IMR-90 (cell line): Measurements from ENCODE around the gene TBC1D30. TPM values are rescaled to one million over a fixed set of nuclear protein-coding genes. Genes with fewer than 3 reads are reported as not detected.

Experiments used
- ATAC-seq: fragments of 200-7000 bp; cut with Tn5 transposase; 2 replicates; pipeline ENCODE4 v1.9.1; 2020; ENCODE audit warnings: low read depth, mild to moderate bottlenecking, moderate library complexity
- BruUV-seq: library from RNA; stranded (reverse); fragments of 400-500 nt; replicated peaks from 2 replicates; lab custom pipeline; 2021; lab: Mats Ljungman, UMichigan
- CTCF ChIA-PET: fragments of 300-600 bp; formaldehyde crosslinking; extraction: SDS; loops from one replicate; lab custom pipeline; 2021; ENCODE audit warnings: antibody characterized with exemption; lab: Yijun Ruan, JAX
- POLR2A ChIA-PET: fragments of 300-600 bp; sonication (Branson Sonifier 250); formaldehyde crosslinking; loops from one replicate; lab custom pipeline; 2022; ENCODE audit warnings: antibody characterized with exemption; ENCODE audit not compliant: unreplicated experiment; lab: Charles Lee
- DNase-seq: peaks from one replicate; pipeline ENCODE4 v3.0.0; 2013
- H2AFZ ChIP-seq: replicated peaks from 2 replicates; pipeline ENCODE3; 2013; ENCODE audit warnings: low read length, mild to moderate bottlenecking; ENCODE audit not compliant: poor library complexity
- H2AK5ac ChIP-seq: 2 replicates; pipeline ENCODE4 v1.6.1; 2013; ENCODE audit warnings: low read depth, low read length, inconsistent platforms
- H2AK9ac ChIP-seq: replicated peaks from 2 replicates; pipeline ENCODE3; 2013; ENCODE audit warnings: mild to moderate bottlenecking, low read depth, low read length, moderate library complexity; ENCODE audit not compliant: poor library complexity
- H2BK120ac ChIP-seq: 2 replicates; pipeline ENCODE4 v1.6.1; 2013; ENCODE audit warnings: low read depth, low read length, inconsistent platforms
- H2BK15ac ChIP-seq: 3 replicates; pipeline ENCODE4 v1.6.1; 2013; ENCODE audit warnings: low read depth, low read length, inconsistent platforms
- H2BK20ac ChIP-seq: 2 replicates; pipeline ENCODE4 v1.6.1; 2013; ENCODE audit warnings: low read depth, mild to moderate bottlenecking, inconsistent platforms, low read length, moderate library complexity
- H2BK5ac ChIP-seq: 2 replicates; pipeline ENCODE4 v1.6.1; 2013; ENCODE audit warnings: mild to moderate bottlenecking, low read depth, low read length, inconsistent platforms; ENCODE audit not compliant: poor library complexity, severe bottlenecking
- H3K14ac ChIP-seq: replicated peaks from 2 replicates; pipeline ENCODE4 v1.6.1; 2013; ENCODE audit warnings: low read depth, low read length, inconsistent platforms
- H3K18ac ChIP-seq: 2 replicates; pipeline ENCODE4 v1.6.1; 2013; ENCODE audit warnings: low read depth, low read length, control low read depth
- H3K23ac ChIP-seq: 2 replicates; pipeline ENCODE4 v1.6.1; 2013; ENCODE audit warnings: low read depth, low read length, inconsistent platforms
- H3K27ac ChIP-seq: 2 replicates; pipeline ENCODE4 v1.5.1; 2013; ENCODE audit warnings: mild to moderate bottlenecking, control low read depth, low read length; ENCODE audit not compliant: insufficient read depth
- H3K27me3 ChIP-seq: 2 replicates; pipeline ENCODE4 v1.6.1; 2013; ENCODE audit warnings: low read length; ENCODE audit not compliant: control insufficient read depth, insufficient read depth
- H3K36me3 ChIP-seq: 2 replicates; pipeline ENCODE4 v1.6.1; 2013; ENCODE audit warnings: low read length, mixed read lengths; ENCODE audit not compliant: control insufficient read depth, insufficient read depth
- H3K4ac ChIP-seq: 2 replicates; pipeline ENCODE4 v1.6.1; 2013; ENCODE audit warnings: low read depth, low read length, inconsistent platforms
- H3K4me1 ChIP-seq: 2 replicates; pipeline ENCODE4 v1.6.1; 2013; ENCODE audit warnings: low read length, mixed read lengths; ENCODE audit not compliant: control insufficient read depth, insufficient read depth
- H3K4me2 ChIP-seq: 2 replicates; pipeline ENCODE4 v1.6.1; 2013; ENCODE audit warnings: low read depth, mild to moderate bottlenecking, control low read depth, low read length, moderate library complexity
- H3K4me3 ChIP-seq: 2 replicates; pipeline ENCODE4 v1.5.1; 2013; ENCODE audit warnings: low read depth, mild to moderate bottlenecking, control low read depth, low read length, moderate library complexity; ENCODE audit not compliant: insufficient read depth
- H3K56ac ChIP-seq: 2 replicates; pipeline ENCODE4 v1.6.1; 2013; ENCODE audit warnings: low read length, inconsistent platforms; ENCODE audit not compliant: insufficient read depth; ENCODE audit errors: extremely low read depth
- H3K79me1 ChIP-seq, 2 experiments: 2 replicates each; pipeline ENCODE4 v1.6.1; 2013; ENCODE audit warnings: low read length in 2 of 2, inconsistent platforms in 1 of 2, low read depth in 1 of 2
- H3K9ac ChIP-seq: 2 replicates; pipeline ENCODE4 v1.6.1; 2013; ENCODE audit warnings: low read depth, low read length, control low read depth
- H3K9me1 ChIP-seq: 2 replicates; pipeline ENCODE4 v1.6.1; 2013; ENCODE audit warnings: low read length, inconsistent platforms; ENCODE audit not compliant: insufficient read depth
- H3K9me3 ChIP-seq: 2 replicates; pipeline ENCODE4 v1.6.1; 2013; ENCODE audit warnings: low read length; ENCODE audit not compliant: control insufficient read depth, insufficient read depth
- H4K20me1 ChIP-seq: 2 replicates; pipeline ENCODE4 v1.6.1; 2013; ENCODE audit warnings: low read length, inconsistent platforms; ENCODE audit not compliant: insufficient read depth
- H4K5ac ChIP-seq: 2 replicates; pipeline ENCODE4 v1.6.1; 2013; ENCODE audit warnings: mild to moderate bottlenecking, low read depth, low read length, control low read depth
- H4K8ac ChIP-seq, 2 experiments: 2 replicates each; pipeline ENCODE4 v1.6.1; 2013; ENCODE audit warnings: low read depth in 2 of 2, low read length in 2 of 2, control low read depth in 1 of 2, inconsistent platforms in 1 of 2
- H4K91ac ChIP-seq: 2 replicates; pipeline ENCODE4 v1.6.1; 2013; ENCODE audit warnings: low read depth, low read length, inconsistent platforms; ENCODE audit not compliant: insufficient read depth
- BHLHE40 ChIP-seq: fragments of 150-350 bp; IDR thresholded peaks from 2 replicates; pipeline ENCODE4 v1.6.1; 2016; ENCODE audit warnings: mild to moderate bottlenecking, low read depth, low read length
- CEBPB ChIP-seq: IDR thresholded peaks from 2 replicates; pipeline ENCODE4 v1.6.1; 2012; ENCODE audit warnings: low read depth, low read length, improper control_type of control experiment
- CHD1 ChIP-seq: IDR thresholded peaks from 2 replicates; pipeline ENCODE4 v1.6.1; 2012; ENCODE audit warnings: low read depth, low read length, improper control_type of control experiment
- FOS ChIP-seq: fragments of 150-350 bp; IDR thresholded peaks from 2 replicates; pipeline ENCODE4 v1.6.1; 2016; ENCODE audit warnings: low read depth, low read length
- MAFK ChIP-seq: IDR thresholded peaks from 2 replicates; pipeline ENCODE4 v1.6.1; 2012; ENCODE audit warnings: low read depth, low read length, improper control_type of control experiment
- MAZ ChIP-seq: IDR thresholded peaks from 2 replicates; pipeline ENCODE4 v1.6.1; 2012; ENCODE audit warnings: low read depth, mild to moderate bottlenecking, low read length, improper control_type of control experiment, moderate library complexity, borderline replicate concordance
- MXI1 ChIP-seq: IDR thresholded peaks from 2 replicates; pipeline ENCODE4 v1.6.1; 2012; ENCODE audit warnings: low read depth, mild to moderate bottlenecking, low read length, moderate library complexity, borderline replicate concordance
- NFE2L2 ChIP-seq: fragments of 150-350 bp; IDR thresholded peaks from 2 replicates; pipeline ENCODE4 v1.6.1; 2016; ENCODE audit warnings: low read depth, mild to moderate bottlenecking, low read length
- POLR2A ChIP-seq: IDR thresholded peaks from 2 replicates; pipeline ENCODE4 v1.6.1; 2012; ENCODE audit warnings: mild to moderate bottlenecking, low read depth, low read length
- RAD21 ChIP-seq: IDR thresholded peaks from 2 replicates; pipeline ENCODE4 v1.6.1; 2012; ENCODE audit warnings: low read length, improper control_type of control experiment
- RCOR1 ChIP-seq: IDR thresholded peaks from 2 replicates; pipeline ENCODE4 v1.6.1; 2012; ENCODE audit warnings: mild to moderate bottlenecking, low read length, improper control_type of control experiment; ENCODE audit not compliant: insufficient replicate concordance
- RFX5 ChIP-seq: IDR thresholded peaks from 2 replicates; pipeline ENCODE4 v1.8.0; 2012; ENCODE audit warnings: low read depth, mild to moderate bottlenecking, low read length, moderate library complexity
- SMC3 ChIP-seq: fragments of 150-350 bp; IDR thresholded peaks from 2 replicates; pipeline ENCODE4 v1.6.1; 2016; ENCODE audit warnings: low read depth, mild to moderate bottlenecking, antibody characterized with exemption, low read length, moderate library complexity
- WGBS, 2 experiments: methylation state at CpG; one replicate each; pipeline versions ENCODE4 v1.1.5 to v1.1.7; 2013; ENCODE audit warnings: missing lambda C conversion rate in 2 of 2; ENCODE audit not compliant: insufficient read length in 1 of 2; ENCODE audit errors: extremely low coverage in 2 of 2; 5-methylcytosine and 5-hydroxymethylcytosine counted together
- dilution Hi-C: fragments of 300-500 bp; cut with HindIII; formaldehyde crosslinking; loops from one replicate; pipeline ENCODE4 v1.14.3; 2018; ENCODE audit warnings: low sequenced_read_pairs; ENCODE audit not compliant: unreplicated experiment
- in situ Hi-C: fragments of 300-500 bp; cut with MboI; formaldehyde crosslinking; loops from 3 replicates; pipeline ENCODE4 v1.14.3; 2019; ENCODE audit warnings: low sequenced_read_pairs, inconsistent platforms, mixed read lengths
- intact Hi-C: fragments of 100-400 bp; cut with micrococcal nuclease; formaldehyde crosslinking; loops from 2 replicates; pipeline ENCODE4 v1.10.0; 2022
- polyA plus RNA-seq, 3 experiments: library from polyadenylated mRNA; depleted of rRNA; stranded (reverse); fragments of >200 nt; gene quantifications; 2 replicates each; pipeline ENCODE4 v1.2.3, GENCODE V29; 2012; ENCODE audit warnings: low replicate concordance in 1 of 3
- total RNA-seq: library from RNA; depleted of rRNA; stranded (reverse); fragments of >200 nt; gene quantifications from 2 replicates; pipeline ENCODE4 v1.2.3, GENCODE V29; 2012
- TF ChIP-seq, protein P1 (sequence below): conservative IDR thresholded peaks from 2 replicates; pipeline ENCODE4 v1.5.1; 2012; ENCODE audit warnings: mild to moderate bottlenecking, low read depth, low read length, improper control_type of control experiment
- TF ChIP-seq, protein P2 (sequence below): fragments of 150-350 bp; IDR thresholded peaks from 2 replicates; pipeline ENCODE4 v1.6.1; 2017; ENCODE audit warnings: mild to moderate bottlenecking, antibody characterized with exemption, low read length, low read depth
- TF ChIP-seq, protein P3 (sequence below): fragments of 150-350 bp; IDR thresholded peaks from 2 replicates; pipeline ENCODE4 v1.6.1; 2016; ENCODE audit warnings: low read depth, mild to moderate bottlenecking, low read length, moderate library complexity, borderline replicate concordance

Gene TBC1D30
- total and polyA plus RNA-seq, 2 of the 4 experiments (the other 2 are of a cell fraction), result 0.18 to 0.24 TPM

DNA sequence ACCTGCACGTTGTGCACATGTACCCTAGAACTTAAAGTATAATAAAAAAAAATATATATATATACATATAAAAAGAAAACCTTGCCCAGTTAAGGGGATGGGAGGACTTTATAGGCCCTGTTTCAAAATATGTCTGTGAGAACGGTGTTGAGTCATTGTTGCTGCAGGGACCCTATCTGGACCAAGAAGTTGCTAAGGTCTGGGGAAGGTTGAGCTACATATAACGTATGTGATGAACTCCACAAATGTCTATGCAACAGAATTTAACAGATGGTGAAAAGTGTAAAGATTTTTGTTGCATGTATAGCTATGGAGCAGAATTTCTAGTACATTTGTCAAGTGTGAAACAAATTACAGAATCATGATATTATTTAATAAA lies 59.7 kb downstream of the TBC1D30 start:
- Histone ChIP-seq H4K8ac (no peak overlapping the region), H4K5ac (no peak overlapping the region), H3K4ac (no peak overlapping the region), H3K9me1 (no peaks in the 10 kb centered on the region), H2AFZ (no peak overlapping the region), H3K14ac (no peak overlapping the region), H3K4me1 (no peaks in the 10 kb centered on the region), H3K9ac (no peak overlapping the region), H3K18ac (no peak overlapping the region), H3K9me3 (no peaks in the 10 kb centered on the region), H2AK9ac (no peak overlapping the region), H4K91ac (no peak overlapping the region), H3K79me1 (no peaks in the 10 kb centered on the region), H2BK120ac (no peak overlapping the region), H3K36me3 (no peaks in the 10 kb centered on the region), H3K27ac (no peak overlapping the region), H4K20me1 (no peaks in the 10 kb centered on the region), H2AK5ac (no peak overlapping the region), H3K27me3 (peaks cover 12% of the 10 kb centered on the region), H3K4me2 (no peak overlapping the region), H3K4me3 (no peak overlapping the region), H3K23ac (no peak overlapping the region), H2BK5ac (no peak overlapping the region), H2BK15ac (no peak overlapping the region), H3K56ac (no peak overlapping the region), H2BK20ac (no peak overlapping the region)
- POLR2A ChIA-PET, result no interaction called here
- intact Hi-C loops, result no loop called here
- ATAC-seq (no peak), DNase-seq (no peak)
- in situ Hi-C loops, result loop anchor here (25.0 kb wide), 3 partner anchors 353 to 1128 kb away; no protein-coding TSS in a partner anchor
- no CpG with 5 or more reads among the region's 3 CpGs for WGBS, 2 experiments
- dilution Hi-C loops, result no loop called here
- TF ChIP-seq SMC3 (no peak), MAZ (no peak), FOS (no peak), RFX5 (no peak), BHLHE40 (no peak), MAFK (no peak), MXI1 (no peak), POLR2A (no peak), CEBPB (no peak), NFE2L2 (no peak), RCOR1 (no peak), CHD1 (no peak), RAD21 (no peak)
- TF ChIP-seq, protein P1, sequence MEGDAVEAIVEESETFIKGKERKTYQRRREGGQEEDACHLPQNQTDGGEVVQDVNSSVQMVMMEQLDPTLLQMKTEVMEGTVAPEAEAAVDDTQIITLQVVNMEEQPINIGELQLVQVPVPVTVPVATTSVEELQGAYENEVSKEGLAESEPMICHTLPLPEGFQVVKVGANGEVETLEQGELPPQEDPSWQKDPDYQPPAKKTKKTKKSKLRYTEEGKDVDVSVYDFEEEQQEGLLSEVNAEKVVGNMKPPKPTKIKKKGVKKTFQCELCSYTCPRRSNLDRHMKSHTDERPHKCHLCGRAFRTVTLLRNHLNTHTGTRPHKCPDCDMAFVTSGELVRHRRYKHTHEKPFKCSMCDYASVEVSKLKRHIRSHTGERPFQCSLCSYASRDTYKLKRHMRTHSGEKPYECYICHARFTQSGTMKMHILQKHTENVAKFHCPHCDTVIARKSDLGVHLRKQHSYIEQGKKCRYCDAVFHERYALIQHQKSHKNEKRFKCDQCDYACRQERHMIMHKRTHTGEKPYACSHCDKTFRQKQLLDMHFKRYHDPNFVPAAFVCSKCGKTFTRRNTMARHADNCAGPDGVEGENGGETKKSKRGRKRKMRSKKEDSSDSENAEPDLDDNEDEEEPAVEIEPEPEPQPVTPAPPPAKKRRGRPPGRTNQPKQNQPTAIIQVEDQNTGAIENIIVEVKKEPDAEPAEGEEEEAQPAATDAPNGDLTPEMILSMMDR, result no peak
- TF ChIP-seq, protein P2, sequence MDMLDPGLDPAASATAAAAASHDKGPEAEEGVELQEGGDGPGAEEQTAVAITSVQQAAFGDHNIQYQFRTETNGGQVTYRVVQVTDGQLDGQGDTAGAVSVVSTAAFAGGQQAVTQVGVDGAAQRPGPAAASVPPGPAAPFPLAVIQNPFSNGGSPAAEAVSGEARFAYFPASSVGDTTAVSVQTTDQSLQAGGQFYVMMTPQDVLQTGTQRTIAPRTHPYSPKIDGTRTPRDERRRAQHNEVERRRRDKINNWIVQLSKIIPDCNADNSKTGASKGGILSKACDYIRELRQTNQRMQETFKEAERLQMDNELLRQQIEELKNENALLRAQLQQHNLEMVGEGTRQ, result no peak
- TF ChIP-seq, protein P3, sequence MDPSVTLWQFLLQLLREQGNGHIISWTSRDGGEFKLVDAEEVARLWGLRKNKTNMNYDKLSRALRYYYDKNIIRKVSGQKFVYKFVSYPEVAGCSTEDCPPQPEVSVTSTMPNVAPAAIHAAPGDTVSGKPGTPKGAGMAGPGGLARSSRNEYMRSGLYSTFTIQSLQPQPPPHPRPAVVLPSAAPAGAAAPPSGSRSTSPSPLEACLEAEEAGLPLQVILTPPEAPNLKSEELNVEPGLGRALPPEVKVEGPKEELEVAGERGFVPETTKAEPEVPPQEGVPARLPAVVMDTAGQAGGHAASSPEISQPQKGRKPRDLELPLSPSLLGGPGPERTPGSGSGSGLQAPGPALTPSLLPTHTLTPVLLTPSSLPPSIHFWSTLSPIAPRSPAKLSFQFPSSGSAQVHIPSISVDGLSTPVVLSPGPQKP, result no peak
- CTCF ChIA-PET, result no interaction called here
- BruUV-seq, result no TSS peak
